HepG2 (cell line): Measurements from ENCODE around the gene NYNRIN. TPM values are rescaled to one million over a fixed set of nuclear protein-coding genes. Genes with fewer than 3 reads are reported as not detected.
A peak's percentile ranks its signal among the peaks of the same experiment; 100 is the strongest.

Experiments used
- CAMTA2 ChIP-seq: sonication (generic); formaldehyde crosslinking; IDR thresholded peaks from 2 replicates; pipeline ENCODE4 v1.4.0; 2020; ENCODE audit warnings: mild to moderate bottlenecking, missing genetic modification reagents, borderline replicate concordance
- CEBPG ChIP-seq: IDR thresholded peaks from 2 replicates; pipeline ENCODE4 v1.6.1; 2016
- CREB1 ChIP-seq, 2 experiments: fragments of 450-650 bp in 1 of 2; IDR thresholded peaks; 2 replicates each; pipeline ENCODE4 v1.6.1; 2016 to 2017; ENCODE audit warnings: control low read depth in 1 of 2, mild to moderate bottlenecking in 1 of 2, missing compliant biosample characterization in 1 of 2, missing genetic modification characterization in 1 of 2
- FOXA1 ChIP-seq, 2 experiments: fragments of 450-650 bp in 1 of 2; sonication (generic) in 1 of 2; formaldehyde crosslinking in 1 of 2; IDR thresholded peaks; 2 replicates each; pipeline versions ENCODE4 v1.4.0 to v1.6.1; 2016 to 2020; ENCODE audit warnings: missing genetic modification reagents in 1 of 2
- HCFC1 ChIP-seq: fragments of 150-350 bp; IDR thresholded peaks from 2 replicates; pipeline ENCODE4 v1.6.1; 2014; ENCODE audit warnings: low read depth, low read length
- KDM2A ChIP-seq: sonication (generic); formaldehyde crosslinking; IDR thresholded peaks from 2 replicates; pipeline ENCODE4 v1.4.0; 2020; ENCODE audit warnings: low read depth, missing genetic modification reagents, borderline replicate concordance
- PTBP1 ChIP-seq: fragments of 200-400 bp; formaldehyde crosslinking; IDR thresholded peaks from 2 replicates; pipeline ENCODE4 v1.6.1; 2018; ENCODE audit warnings: low read length, low read depth; ENCODE audit not compliant: poor library complexity, severe bottlenecking
- SRSF9 ChIP-seq: fragments of 200-400 bp; formaldehyde crosslinking; IDR thresholded peaks from 2 replicates; pipeline ENCODE4 v1.6.1; 2018; ENCODE audit warnings: borderline replicate concordance, mild to moderate bottlenecking, low read depth, low read length; ENCODE audit not compliant: insufficient read depth, poor library complexity, severe bottlenecking
- ZFP36L2 ChIP-seq: sonication (generic); formaldehyde crosslinking; IDR thresholded peaks from 2 replicates; pipeline ENCODE4 v1.4.0; 2020; ENCODE audit warnings: missing genetic modification reagents
- ZNF367 ChIP-seq: sonication (generic); formaldehyde crosslinking; IDR thresholded peaks from 2 replicates; pipeline ENCODE4 v1.4.0; 2020; ENCODE audit warnings: missing genetic modification reagents, borderline replicate concordance
- ZNF468 ChIP-seq: sonication (generic); formaldehyde crosslinking; IDR thresholded peaks from 2 replicates; pipeline ENCODE4 v1.8.0; 2022; ENCODE audit warnings: mild to moderate bottlenecking, moderate library complexity, missing genetic modification reagents
- ZNF761 ChIP-seq: sonication (generic); formaldehyde crosslinking; conservative IDR thresholded peaks from 2 replicates; pipeline ENCODE4 v1.4.0; 2020; ENCODE audit warnings: mild to moderate bottlenecking, missing genetic modification reagents
- ZNF800 ChIP-seq: sonication (generic); formaldehyde crosslinking; IDR thresholded peaks from 2 replicates; pipeline ENCODE4 v1.4.0; 2020; ENCODE audit warnings: missing genetic modification reagents
- ZNF878 ChIP-seq: sonication (generic); formaldehyde crosslinking; IDR thresholded peaks from 2 replicates; pipeline ENCODE4 v1.8.1; 2023; ENCODE audit warnings: mild to moderate bottlenecking, missing genetic modification reagents, moderate library complexity
- ZSCAN22 ChIP-seq: sonication (generic); formaldehyde crosslinking; IDR thresholded peaks from 2 replicates; pipeline ENCODE4 v1.4.0; 2020; ENCODE audit warnings: mild to moderate bottlenecking, missing genetic modification reagents
- polyA plus RNA-seq, 8 experiments: library from polyadenylated mRNA; depleted of rRNA in 3 of 8; stranded (reverse) in 7 of 8; unstranded in 1 of 8; fragments of >200 nt; fragmentation: Illumina TruSeq in 4 of 8; extraction: Trizol in 4 of 8; gene quantifications; 2 replicates each; pipeline versions ENCODE4 v1.2.1 to v1.2.3, GENCODE V29; 2011 to 2016; ENCODE audit warnings: low read depth in 4 of 8, missing spikeins in 1 of 8, mixed read lengths in 1 of 8; ENCODE audit not compliant: insufficient read depth in 1 of 8
- total RNA-seq, 5 experiments: library from RNA; depleted of rRNA; stranded (reverse); fragments of >200 nt; fragmentation: Illumina TruSeq; extraction: Trizol; gene quantifications; 2 replicates each; pipeline ENCODE4 v1.2.3, GENCODE V29; 2016; ENCODE audit warnings: low read depth in 1 of 5
- TF ChIP-seq, protein P1 (sequence below), 2 experiments: IDR thresholded peaks; 2 replicates each; pipeline ENCODE4 v1.6.1; 2011 to 2012; ENCODE audit warnings: low read length in 2 of 2, borderline replicate concordance in 1 of 2, low read depth in 1 of 2, mild to moderate bottlenecking in 1 of 2, moderate library complexity in 1 of 2
- TF ChIP-seq, protein P2 (sequence below): sonication (generic); formaldehyde crosslinking; IDR thresholded peaks from 2 replicates; pipeline ENCODE4 v1.5.1; 2020; ENCODE audit warnings: missing genetic modification reagents, mild to moderate bottlenecking, borderline replicate concordance
- TF ChIP-seq, protein P3 (sequence below), 2 experiments: sonication (generic) in 1 of 2; formaldehyde crosslinking in 1 of 2; IDR thresholded peaks; 2 replicates each; pipeline versions ENCODE4 v1.4.0 to v1.6.1; 2018 to 2020; ENCODE audit warnings: missing genetic modification reagents in 2 of 2, borderline replicate concordance in 1 of 2, low read depth in 1 of 2, mild to moderate bottlenecking in 1 of 2, missing biosample characterization in 1 of 2

NYNRIN gene
- total and polyA plus RNA-seq, 2 of the 13 experiments (the other 11 are each of a cell fraction or from before 2014, with no cell fraction given), result 0.63 to 1.1 TPM

GRCh38 chr14:24442240-24443052 is 43.6 kb downstream of the NYNRIN start, which contains the start of gene SDR39U1 (continued):
- TF ChIP-seq, protein P1, sequence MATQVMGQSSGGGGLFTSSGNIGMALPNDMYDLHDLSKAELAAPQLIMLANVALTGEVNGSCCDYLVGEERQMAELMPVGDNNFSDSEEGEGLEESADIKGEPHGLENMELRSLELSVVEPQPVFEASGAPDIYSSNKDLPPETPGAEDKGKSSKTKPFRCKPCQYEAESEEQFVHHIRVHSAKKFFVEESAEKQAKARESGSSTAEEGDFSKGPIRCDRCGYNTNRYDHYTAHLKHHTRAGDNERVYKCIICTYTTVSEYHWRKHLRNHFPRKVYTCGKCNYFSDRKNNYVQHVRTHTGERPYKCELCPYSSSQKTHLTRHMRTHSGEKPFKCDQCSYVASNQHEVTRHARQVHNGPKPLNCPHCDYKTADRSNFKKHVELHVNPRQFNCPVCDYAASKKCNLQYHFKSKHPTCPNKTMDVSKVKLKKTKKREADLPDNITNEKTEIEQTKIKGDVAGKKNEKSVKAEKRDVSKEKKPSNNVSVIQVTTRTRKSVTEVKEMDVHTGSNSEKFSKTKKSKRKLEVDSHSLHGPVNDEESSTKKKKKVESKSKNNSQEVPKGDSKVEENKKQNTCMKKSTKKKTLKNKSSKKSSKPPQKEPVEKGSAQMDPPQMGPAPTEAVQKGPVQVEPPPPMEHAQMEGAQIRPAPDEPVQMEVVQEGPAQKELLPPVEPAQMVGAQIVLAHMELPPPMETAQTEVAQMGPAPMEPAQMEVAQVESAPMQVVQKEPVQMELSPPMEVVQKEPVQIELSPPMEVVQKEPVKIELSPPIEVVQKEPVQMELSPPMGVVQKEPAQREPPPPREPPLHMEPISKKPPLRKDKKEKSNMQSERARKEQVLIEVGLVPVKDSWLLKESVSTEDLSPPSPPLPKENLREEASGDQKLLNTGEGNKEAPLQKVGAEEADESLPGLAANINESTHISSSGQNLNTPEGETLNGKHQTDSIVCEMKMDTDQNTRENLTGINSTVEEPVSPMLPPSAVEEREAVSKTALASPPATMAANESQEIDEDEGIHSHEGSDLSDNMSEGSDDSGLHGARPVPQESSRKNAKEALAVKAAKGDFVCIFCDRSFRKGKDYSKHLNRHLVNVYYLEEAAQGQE (IDR thresholded peaks at IDR 0.05; ENCODE audit: borderline replicate concordance in 1 of 2, low read depth in 1 of 2, low read length in 2 of 2), result peak in 1 of 2 experiments; percentile 64; a peak in 1 of 4 replicates
- TF ChIP-seq FOXA1 (IDR thresholded peaks at IDR 0.05), result peak; percentile 15; the same call in 1 of the 2 replicates
- TF ChIP-seq FOXA1 (CRISPR knock-in tag; IDR thresholded peaks at IDR 0.05), result peak; percentile 92
- TF ChIP-seq HCFC1, result peak; percentile 81
- no peak for TF ChIP-seq ZNF468
- peak; percentile 96 for TF ChIP-seq ZNF878
- TF ChIP-seq ZSCAN22 (CRISPR knock-in tag), result no peak
- TF ChIP-seq CEBPG (CRISPR knock-in tag), result peak; percentile 90
- TF ChIP-seq, protein P2, sequence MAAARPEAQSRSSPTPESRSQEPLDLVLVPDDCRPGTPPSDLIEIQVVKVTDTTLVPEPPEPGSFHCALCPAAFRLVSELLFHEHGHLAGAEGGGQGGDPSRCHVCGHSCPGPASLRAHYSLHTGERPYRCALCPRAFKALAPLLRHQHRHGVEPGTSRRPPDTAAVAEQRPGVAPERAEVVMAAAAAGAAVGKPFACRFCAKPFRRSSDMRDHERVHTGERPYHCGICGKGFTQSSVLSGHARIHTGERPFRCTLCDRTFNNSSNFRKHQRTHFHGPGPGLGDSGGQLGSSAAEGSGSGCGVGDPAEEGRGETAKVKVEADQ, result peak; percentile 78; the same call in 1 of the 2 replicates
- TF ChIP-seq PTBP1, result no peak
- peak; percentile 93; the same call in 1 of the 2 replicates for TF ChIP-seq ZNF761
- TF ChIP-seq ZNF800 (CRISPR knock-in tag), result peak; percentile 91
- peak; percentile 87 for TF ChIP-seq CREB1 (IDR thresholded peaks at IDR 0.05)
- no peak for TF ChIP-seq CREB1 (CRISPR knock-in tag; IDR thresholded peaks at IDR 0.05)
- peak; percentile 99 for TF ChIP-seq CAMTA2 (CRISPR knock-in tag)
- peak; percentile 86; the same call in 1 of the 2 replicates for TF ChIP-seq ZFP36L2
- peak; percentile 97 for TF ChIP-seq KDM2A
- no peak for TF ChIP-seq SRSF9
- TF ChIP-seq, protein P3, sequence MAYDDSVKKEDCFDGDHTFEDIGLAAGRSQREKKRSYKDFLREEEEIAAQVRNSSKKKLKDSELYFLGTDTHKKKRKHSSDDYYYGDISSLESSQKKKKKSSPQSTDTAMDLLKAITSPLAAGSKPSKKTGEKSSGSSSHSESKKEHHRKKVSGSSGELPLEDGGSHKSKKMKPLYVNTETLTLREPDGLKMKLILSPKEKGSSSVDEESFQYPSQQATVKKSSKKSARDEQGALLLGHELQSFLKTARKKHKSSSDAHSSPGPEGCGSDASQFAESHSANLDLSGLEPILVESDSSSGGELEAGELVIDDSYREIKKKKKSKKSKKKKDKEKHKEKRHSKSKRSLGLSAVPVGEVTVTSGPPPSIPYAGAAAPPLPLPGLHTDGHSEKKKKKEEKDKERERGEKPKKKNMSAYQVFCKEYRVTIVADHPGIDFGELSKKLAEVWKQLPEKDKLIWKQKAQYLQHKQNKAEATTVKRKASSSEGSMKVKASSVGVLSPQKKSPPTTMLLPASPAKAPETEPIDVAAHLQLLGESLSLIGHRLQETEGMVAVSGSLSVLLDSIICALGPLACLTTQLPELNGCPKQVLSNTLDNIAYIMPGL (CRISPR knock-in tag; IDR thresholded peaks at IDR 0.05; ENCODE audit: borderline replicate concordance in 1 of 2, low read depth in 1 of 2), result peak; percentile 82 to 94
- peak; percentile 90; the same call in 1 of the 2 replicates for TF ChIP-seq ZNF367 (CRISPR knock-in tag)
